ENCODE data around the gene SH3RF1.
"Not testable (repeated sequence)": the region's sequence is repeated elsewhere in the genome, so short reads cannot be mapped to it uniquely, and the experiment has no call there.

The SH3RF1 gene

GRCh38 chr4:169309326-169309967 lies 38.7 kb upstream of the SH3RF1 start:
- no peak for FAIRE-seq
- TF ChIP-seq CTCF (IDR thresholded peaks at IDR 0.05; ENCODE audit: insufficient read depth, missing control alignments) = no peak
- DNase-seq (ENCODE audit: insufficient read length, low spot score) = no peak

GRCh38 chr4:169307576-169307975 lies 36.8 kb upstream of the SH3RF1 start:
- TF ChIP-seq CTCF (IDR thresholded peaks at IDR 0.05; ENCODE audit: insufficient read depth, missing control alignments) = no peak
- FAIRE-seq = no peak
- no peak for DNase-seq (ENCODE audit: insufficient read length, low spot score)

- no peak for DNase-seq (ENCODE audit: insufficient read length, low spot score)
- no peak for FAIRE-seq
- no peak for TF ChIP-seq CTCF (IDR thresholded peaks at IDR 0.05; ENCODE audit: insufficient read depth, missing control alignments)
Observed at GRCh38 chr4:169305651-169306050, 34.9 kb upstream of the SH3RF1 start.

- DNase-seq (ENCODE audit: insufficient read length, low spot score) = no peak
- FAIRE-seq = no peak
- TF ChIP-seq CTCF (IDR thresholded peaks at IDR 0.05; ENCODE audit: insufficient read depth, missing control alignments) = no peak
Observed at GRCh38 chr4:169305173-169305572, 34.4 kb upstream of the SH3RF1 start.

- no peak for DNase-seq (ENCODE audit: insufficient read length, low spot score)
- TF ChIP-seq CTCF (IDR thresholded peaks at IDR 0.05; ENCODE audit: insufficient read depth, missing control alignments) = no peak
- FAIRE-seq = peak; percentile 6
Observed at GRCh38 chr4:169295822-169296221, 25.1 kb upstream of the SH3RF1 start.

GRCh38 chr4:169293343-169294176 lies 22.8 kb upstream of the SH3RF1 start:
- FAIRE-seq (no peak), DNase-seq (ENCODE audit: insufficient read length, low spot score) (no peak)
- no peak for TF ChIP-seq CTCF (IDR thresholded peaks at IDR 0.05; ENCODE audit: insufficient read depth, missing control alignments)

GRCh38 chr4:169287983-169288382 lies 17.2 kb upstream of the SH3RF1 start:
- DNase-seq (ENCODE audit: insufficient read length, low spot score); FAIRE-seq: not testable (repeated sequence)
